ENCODE results near the gene RALGAPA2.

GRCh38 chr20:20395087-20395486 lies 317.4 kb downstream of the RALGAPA2 start:
- TF ChIP-seq ETS1 (IDR thresholded peaks at IDR 0.05) (no peak), CTCF (conservative IDR thresholded peaks at IDR 0.05; ENCODE audit: low read depth in 2 of 2) (no peak), EZH2 (IDR thresholded peaks at IDR 0.05; ENCODE audit: low read depth, unreplicated experiment) (no peak), POLR2AphosphoS5 (IDR thresholded peaks at IDR 0.05; ENCODE audit: low read depth) (no peak), EZH2phosphoT487 (IDR thresholded peaks at IDR 0.05; ENCODE audit: unreplicated experiment) (no peak)
